NCI-H128 (cell line): ENCODE results near the gene ZSCAN30.

Experiments used
- DNase-seq: peaks from one replicate; lab custom pipeline; 2025; ENCODE audit not compliant: unreplicated experiment; lab: John Stamatoyannopoulos, UW

The ZSCAN30 gene

DNA sequence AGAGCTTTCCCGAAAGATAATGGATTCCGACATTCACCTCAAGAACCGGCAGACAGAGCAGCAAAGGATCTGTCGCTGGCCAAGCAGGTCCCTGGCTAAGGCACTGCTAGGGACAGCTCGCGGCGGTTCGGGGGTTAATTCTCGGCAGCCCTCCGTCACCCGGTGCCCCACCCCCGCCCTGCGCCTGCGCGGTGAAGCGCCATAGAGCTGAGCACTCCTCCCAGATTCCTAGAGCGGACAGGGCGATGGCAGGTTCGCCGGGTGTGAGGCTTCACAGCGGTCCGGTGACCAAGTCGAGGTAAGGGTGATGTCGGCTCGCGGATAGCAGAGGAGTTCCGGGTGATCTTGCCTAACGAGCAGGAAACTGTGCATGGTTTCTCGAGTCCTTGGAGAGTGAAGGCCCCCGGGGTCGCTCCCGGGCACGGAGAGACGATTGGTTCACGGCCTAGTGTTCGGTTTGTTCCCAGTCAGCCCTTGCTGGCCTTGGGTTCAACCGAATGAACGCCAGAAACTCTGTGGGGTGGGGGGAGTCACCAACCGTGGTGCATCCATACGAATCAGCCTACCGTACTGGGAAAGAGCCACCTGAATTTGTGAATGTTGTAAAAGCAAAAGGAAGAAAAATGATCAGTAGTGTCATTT is at the start of gene ZSCAN30:
TSS of gene ZSCAN30 (minus strand) at position 136 of the 642 bp plus-strand sequence. CDS start 25,877 bp downstream, outside the sequence.
- peak; percentile 89 for DNase-seq

DNA sequence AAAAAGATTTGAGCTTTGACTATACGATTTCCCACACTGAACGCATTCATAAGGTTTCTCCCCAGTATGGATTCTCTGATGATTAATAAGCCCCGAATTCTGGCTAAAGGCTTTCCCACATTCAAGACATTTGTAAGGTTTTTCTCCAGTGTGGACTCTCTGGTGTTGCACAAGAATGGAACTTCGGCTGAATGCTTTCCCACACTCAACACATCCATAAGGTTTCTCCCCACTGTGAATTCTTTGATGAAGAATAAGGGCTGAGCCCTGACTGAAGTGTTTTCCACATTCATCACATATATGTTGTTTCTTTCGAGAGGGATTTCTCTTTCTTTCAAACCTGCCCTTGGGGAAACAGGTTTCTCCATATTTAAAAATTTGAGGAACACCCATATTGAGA is 47.3 kb upstream of the ZSCAN30 start:
- no peak for DNase-seq

DNA sequence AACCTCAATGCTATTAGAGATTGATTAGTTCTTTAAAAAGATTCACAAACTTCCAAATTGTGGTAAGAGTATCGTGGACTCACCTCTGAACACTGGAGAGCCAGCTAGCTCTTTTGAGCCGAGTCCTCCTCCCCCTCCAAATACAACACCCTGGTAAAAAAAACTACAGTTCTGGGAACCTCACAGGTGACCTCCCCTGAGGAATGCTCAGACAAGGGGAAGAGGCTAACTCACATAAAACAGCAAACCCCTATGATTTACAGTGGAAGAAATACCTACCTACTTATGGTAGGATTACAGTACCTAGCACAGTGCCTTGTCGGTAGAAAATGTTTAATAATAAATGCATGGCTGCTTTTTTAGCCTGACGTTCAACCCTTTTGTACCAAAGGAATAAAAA is 45.8 kb upstream of the ZSCAN30 start:
- DNase-seq = no peak

DNA sequence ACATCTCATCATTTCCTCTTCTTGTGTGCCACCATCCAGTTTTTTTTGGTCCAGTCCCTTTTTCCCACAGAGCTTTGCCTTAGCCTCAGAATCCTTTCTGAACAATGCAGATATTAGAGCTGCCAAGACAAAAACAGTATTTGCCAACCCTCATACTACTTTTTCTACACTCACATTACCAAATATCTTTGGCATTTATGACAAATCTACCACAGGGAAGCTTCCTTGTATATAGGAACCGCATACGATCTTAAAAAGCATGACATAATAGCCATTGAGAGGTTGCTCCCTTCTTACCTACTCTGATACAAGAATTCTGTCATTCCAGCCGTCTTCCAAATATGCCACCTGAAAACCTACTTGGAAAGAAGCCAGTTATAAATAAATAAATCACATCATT is 44.8 kb upstream of the ZSCAN30 start:
- DNase-seq = no peak

DNA sequence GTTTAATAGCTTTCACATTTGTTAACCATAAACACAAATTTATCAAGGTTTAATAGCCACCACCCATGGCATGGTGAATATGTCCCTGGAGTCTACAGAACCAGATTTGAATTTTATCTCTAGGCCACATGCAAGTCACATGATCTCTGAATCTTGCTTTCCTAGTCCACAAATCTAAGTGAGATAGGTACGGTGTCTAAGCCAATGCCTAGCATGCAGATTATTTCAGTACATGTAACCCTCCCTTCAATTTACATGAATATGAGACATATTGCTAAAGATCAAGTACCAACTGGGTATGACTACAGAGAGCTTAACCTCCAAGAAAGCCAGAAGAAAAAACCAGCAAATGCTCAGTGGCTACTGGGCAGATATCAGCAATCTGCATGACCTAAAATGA is 44.2 kb upstream of the ZSCAN30 start:
- no peak for DNase-seq

DNA sequence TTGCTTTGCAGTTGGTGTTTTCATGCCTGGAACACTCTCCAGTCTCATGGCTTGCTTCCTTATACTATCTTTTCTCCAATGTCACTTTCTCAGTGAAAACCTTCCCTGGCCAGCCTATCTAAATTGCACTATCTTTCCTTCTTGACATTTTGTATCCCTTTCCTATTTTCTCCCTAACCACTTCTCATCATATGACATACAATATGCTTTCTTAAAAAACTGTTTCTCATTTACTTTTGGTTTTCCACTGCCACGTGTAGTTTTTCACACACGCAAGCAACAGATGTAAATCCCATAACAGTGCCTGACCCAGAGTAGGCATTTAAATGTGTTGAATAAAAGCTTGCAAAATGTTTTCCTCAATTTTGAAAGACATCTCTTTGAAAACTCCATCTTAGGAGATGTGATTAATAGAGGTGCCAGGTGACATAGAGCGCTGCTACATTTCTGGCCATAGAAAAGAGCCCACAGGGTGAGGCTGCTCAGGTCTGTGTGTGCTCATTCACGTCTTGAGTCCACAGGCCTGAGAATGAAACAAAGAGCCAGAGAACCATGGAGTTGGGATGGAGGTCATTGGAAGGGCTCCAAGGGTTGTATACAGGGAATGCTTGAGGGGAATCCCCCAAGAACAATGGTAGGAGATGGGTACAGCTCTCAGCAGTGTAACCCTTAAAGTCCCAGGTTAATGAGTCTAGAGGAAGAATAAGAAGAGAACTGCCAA is 41.5 kb upstream of the ZSCAN30 start:
- no peak for DNase-seq

DNA sequence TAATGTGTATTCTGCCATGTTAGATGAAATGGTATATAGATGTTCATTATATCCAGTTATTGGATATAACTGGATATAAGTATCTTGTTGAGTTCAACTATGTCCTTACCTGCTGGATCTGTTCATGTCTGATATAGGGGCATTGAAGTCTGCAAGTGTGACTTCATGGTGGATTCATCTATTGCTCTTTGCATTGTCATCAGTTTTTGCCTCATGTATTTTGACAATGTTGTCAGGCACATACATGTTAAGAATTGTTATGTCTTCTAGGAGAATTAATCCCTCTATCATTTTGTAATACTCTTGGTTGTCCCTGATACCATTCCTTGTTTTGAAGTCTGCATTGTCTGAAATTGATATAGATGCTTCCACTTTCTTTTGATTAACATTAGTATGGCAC is 38.8 kb upstream of the ZSCAN30 start:
- no peak for DNase-seq

DNA sequence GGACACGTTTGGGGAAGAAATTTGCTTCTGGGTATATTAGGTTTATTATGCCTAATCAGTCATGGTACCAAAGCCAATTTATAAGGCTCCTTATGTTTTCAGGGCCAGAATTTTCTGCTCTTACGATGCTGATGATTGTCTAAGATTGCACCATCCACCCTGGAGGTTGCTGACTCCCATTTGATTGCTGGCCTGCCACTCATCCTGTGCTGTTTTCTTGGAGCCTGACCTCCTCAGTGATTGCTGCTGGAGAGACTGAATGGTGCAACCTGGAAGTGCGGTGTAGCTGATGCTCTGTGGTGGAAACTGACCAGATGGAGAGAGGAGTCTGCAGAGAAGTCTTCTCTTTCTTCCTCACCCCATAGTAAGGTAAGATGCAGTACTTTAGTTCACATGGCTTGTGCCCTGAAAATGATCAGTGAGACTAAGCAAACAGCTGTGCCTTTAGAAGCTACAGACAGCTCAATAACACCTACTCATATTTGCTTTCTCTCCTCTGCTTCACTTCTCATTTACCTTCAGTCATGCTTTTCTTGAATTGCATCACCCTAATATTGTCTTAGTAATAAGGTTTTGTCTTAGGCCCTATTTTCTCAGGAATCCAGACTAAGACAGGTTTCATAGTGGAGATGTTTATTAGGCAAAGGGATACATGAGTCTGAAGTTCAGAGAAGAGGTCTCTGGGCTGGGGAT is 36.8 kb upstream of the ZSCAN30 start:
- no peak for DNase-seq

DNA sequence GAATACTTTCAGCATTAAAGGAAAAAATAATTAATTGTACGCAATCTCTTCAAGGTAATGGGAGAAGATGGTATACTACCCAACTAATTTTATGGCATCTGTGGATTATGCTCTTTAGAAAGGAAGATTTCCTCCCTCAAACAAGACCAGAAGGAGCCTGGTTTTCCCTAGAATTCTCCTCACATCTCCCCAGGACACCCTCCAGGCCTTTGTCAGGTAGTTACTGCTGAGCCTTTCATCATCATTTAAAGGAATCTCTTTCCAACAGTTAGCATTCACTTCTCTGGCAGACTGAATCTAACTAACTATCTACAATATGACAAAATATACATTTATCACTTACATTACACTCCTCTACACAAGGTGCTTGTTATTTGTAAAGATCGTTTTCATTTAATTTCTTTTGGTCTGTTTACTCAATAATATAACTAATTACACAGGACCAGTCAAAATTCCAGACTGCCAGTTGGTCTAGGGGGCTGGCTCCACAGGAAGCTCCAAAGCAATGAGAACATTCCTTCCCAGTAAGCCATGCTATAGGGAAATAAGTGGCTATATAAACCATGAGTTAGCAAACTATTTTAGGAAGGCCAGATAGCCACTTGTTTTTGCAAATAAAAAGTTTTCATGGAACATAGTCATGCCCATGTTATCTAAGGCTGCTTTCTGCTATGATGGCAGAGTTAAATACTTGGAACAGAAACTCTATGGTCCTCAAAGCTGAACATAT is 35.1 kb upstream of the ZSCAN30 start:
- no peak for DNase-seq

DNA sequence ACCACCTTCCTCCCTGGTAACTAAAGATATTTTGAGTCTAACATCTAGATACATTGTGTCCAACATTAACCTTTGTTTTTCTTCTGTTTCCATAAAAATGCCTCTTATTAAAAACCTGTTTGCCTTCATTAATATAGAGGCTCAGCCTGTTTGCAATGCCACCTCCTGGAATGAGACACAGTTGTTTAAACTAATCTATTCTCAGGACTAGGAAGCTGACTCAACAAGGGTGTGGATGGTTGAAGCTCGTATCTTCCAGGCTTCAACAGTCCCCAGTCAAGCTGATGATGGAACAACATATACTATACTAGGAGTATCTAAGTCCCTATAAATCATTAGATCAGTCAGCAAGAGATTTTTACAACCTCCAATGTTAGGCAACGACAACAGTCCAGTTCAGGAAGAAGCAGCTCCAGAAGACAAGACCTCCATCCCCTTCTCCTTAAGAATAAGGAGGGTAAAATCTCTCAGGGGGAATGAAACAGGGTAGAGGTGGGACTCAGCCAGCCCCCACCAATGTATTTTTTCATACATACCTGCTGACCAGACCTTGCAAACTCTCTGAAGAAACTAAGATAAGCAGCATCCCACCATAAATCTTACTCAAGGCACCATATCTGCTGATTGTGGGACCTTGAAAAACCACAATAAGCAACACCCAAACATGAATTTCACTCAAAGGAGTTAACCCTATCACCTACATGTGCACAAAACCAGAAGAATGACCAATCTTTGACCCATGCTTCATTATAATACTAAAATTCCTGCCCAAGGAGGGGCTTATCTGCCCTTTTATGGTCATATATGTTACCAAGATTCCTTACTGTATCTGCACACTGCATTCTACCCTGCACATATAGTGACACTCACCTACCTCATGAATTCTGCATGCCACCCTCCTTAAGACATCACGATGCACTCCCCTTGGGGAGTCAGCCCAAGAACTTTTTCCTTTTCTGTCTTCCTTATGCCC is 32.7 kb upstream of the ZSCAN30 start:
- no peak for DNase-seq

DNA sequence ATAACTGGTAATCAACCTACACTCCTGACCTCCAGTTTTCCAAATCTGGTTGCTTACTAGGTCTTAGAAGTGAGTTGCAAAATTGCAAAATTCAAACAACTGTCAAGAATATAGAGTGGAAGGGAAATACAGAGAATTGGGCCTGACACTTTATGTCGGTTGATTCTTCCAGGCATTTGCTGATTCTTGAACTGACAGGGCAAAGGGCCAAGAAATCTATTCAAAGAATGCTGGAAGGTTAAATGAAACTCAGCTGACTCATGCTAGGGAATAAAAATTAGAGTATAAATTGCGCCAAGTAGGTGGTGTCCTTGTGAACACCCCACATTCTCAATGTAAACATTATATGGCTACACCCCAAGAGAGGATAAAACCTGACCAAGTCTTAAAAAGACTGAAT is 21.5 kb upstream of the ZSCAN30 start:
- no peak for DNase-seq

DNA sequence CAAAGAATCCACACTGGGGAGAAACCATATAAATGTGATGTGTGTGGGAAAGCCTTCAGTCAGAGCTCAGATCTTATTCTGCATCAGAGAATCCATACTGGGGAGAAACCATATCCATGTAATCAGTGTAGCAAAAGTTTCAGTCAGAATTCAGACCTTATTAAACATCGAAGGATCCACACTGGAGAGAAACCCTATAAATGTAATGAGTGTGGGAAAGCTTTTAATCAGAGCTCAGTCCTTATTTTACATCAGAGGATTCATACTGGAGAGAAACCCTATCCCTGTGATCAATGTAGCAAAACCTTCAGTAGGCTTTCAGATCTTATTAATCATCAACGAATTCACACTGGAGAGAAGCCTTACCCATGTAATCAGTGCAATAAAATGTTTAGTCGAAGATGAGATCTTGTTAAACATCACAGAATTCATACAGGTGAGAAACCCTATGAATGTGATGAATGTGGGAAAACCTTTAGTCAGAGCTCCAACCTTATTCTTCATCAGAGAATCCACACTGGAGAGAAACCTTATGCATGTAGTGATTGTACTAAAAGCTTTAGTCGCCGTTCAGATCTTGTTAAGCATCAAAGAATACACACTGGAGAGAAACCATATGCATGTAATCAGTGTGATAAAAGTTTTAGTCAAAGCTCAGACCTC is 16.7 kb upstream of the ZSCAN30 start:
- no peak for DNase-seq

DNA sequence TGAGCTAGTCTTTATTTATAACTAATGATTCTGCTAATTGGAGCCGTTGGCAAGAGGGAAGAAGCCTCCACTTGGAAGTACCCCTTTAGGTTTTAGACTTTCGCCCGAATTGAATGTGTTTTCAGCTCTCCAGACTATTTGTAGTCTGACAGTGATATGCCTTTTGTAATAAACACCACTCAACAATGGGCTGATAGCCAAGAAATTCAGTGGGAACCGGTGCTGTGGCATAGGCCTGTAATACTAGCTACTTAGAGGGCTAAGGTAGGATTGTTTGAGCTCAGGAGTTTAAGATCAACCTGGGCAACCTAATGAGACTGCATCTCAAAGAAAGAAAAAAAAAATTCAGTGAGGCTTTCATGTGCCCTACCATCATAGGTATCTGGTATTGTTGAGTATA is 13.6 kb upstream of the ZSCAN30 start:
- peak; percentile 40 for DNase-seq

DNA sequence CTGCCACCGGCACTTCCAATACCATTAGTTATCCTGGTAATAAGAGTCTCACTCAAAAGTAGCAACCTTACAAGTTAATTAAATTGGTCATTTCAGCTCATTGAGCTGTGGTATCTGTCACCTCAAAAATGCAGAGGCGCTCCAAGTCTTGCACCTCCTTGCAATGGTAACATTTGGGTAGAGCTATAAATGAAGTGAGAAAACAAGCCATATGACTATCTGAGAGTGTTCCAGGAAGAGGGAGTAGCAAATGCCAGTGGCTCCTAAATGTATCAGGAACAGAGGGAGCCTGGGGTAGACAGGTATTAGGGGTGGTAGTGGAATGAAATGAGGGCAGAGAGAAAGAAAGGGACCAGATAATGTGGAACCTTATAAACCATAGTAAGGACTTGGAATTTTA is 6.0 kb upstream of the ZSCAN30 start:
- DNase-seq = no peak

DNA sequence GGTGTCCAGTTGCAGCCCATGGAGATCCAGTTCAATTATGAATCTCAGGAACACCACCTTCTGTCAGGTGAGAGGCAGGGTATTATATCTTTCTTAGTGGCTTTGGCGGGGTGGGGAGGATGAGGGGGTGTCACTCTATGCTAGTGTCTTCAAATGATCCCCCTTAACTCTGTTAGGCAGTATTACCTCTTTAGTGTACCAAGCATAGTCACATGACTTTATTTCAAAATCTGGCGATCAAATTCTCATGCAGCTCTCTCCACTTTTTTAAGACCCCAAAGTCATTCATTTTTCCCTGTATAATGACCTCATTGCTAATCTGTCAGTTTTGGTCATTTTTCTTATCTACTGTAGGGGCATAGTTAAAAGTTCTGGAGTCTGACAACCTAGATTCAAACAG is 1.1 kb upstream of the ZSCAN30 start:
- no peak for DNase-seq

DNA sequence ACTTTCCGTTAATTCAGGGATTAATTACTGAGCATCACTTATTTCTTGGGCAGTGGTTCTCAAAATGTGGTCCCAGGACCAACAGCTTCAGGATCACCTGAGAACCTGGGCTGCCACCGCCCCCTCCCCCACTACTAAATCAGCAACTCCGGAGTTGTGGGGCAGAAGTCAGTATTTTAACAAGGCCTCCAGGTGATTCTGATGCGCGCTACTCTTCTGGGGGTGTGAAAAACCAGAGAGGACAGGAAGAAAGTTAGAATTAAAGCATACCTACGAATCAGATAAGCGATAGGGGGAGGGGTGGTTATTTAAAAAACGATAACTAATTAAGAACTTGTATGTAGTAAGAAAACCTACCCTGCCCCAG is 319 bp downstream of the ZSCAN30 start:
- DNase-seq = no peak

DNA sequence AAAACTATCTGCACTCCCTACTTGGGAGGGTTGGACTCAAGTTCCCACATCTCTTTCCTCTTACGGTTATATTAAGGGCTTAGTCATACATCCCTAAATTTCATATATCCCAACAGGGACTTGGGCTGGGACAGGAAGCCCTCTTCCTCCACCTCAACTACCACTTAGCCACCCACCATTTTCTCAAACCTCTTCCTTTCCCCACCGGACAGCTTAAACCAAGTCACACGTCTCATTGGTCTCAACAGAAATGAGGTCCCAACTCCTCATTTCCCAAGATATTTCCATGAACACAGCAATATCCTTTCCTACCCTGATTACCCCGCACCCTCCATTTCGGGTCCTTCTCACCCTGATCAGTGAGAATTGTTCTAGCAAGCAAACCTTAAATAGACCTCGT is 736 bp downstream of the ZSCAN30 start:
- DNase-seq = no peak

DNA sequence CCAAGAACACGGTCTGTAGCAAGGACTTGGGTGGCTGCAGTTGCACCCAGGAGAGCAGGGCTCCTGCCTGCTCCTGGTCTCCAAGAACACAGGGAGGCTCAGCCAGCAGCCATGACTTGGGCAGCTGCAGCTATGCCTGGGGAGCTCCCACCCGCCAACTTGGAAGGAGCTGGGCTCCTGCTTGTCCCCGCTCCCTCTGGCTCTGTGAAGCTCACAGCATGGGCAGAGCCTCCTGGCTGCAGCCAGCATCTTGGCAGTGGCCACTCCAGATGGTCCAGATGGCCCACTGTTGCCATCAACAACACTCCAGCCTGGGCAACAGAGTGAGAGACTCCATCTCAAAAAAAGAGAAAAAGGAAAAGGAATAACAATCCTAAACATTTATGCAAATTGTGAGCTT is 5.2 kb downstream of the ZSCAN30 start:
- DNase-seq = no peak

DNA sequence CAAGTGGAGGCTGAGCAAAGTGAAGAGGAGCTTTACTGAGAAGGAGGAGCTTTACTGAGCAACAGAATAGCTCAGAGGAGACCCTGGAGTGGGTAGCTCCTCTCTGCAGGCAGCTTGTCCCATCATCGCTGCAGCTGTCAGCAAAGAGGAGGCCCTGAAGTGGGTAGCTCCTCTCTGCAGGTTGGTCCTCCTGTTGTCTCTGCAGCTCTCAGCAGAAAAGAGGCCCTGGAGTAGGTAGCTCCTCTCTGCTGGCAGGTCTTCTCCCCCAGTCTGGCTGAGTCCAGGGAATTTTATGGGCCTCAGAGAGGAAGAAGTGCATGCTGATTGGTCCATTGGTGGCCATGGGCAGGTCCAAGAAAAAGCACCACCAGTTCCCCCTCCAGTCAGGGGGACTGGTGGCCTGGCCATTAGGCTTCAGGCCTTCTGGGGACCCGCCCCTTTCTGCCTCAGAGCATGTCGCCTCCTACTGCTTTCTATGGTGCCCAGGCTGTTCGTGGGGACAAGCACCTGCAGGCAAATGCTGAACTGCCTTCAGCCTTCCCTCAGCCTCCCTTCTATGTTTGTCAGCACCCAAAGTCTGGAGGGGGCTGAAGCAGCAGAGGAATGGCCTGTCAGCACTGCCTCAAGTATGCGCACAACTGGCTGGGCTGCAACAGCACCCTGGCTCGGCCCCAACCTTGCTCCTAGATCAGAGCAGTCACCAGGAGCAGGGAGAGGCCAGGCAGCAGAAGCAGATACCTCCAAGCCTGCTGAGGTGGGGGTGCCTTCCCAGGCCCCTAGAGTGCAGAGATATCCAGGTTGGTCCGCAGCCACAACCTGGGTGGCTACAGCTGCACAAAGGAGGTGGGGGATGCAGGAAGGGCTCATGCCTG is 5.9 kb downstream of the ZSCAN30 start:
- no peak for DNase-seq
